Measurements from ENCODE around the gene CCDC157. TPM values are rescaled to one million over a fixed set of nuclear protein-coding genes. Genes with fewer than 3 reads are reported as not detected.

The CCDC157 gene
- total RNA-seq, 1 experiment from 2014 or later = 6.2 TPM

DNA sequence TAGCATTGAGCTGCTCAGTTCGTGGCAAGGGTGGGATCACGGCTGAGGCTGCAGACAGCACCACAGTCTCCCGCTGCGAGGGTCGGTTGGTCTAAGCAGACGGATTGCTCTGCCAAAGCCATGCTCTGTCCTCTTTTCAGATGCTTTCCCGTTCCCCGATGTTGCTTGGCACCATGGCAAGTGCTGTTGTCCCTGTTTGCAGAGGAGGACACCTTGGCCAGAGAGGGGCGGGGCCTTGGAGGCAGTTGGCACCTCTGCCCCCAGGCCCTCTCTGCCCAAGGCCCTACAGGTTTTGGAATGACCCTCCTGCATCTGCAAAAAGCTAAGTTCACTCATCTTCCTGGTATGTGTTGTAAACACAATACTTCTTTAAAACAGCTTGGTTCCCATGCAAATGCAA lies 11.6 kb downstream of the CCDC157 start:
- no peaks in the 10 kb centered on the region for H3F3A ChIP-seq (ENCODE audit: insufficient read depth, low read depth)
- H3K4me3 ChIP-seq = no peak overlapping the region
- ChIA-PET POLR2A (ENCODE audit: unreplicated experiment) (no interaction called here), CTCF (interaction anchor here (0.6 kb wide), 1 partner anchor 246 kb away, joined by 4 read pairs; no protein-coding TSS in a partner anchor)
- no peaks in the 10 kb centered on the region for H3K79me2 ChIP-seq (ENCODE audit: low read depth)
- intact Hi-C loops (cut with micrococcal nuclease; ENCODE audit: unreplicated experiment) = no loop called here
- H4K20me1 ChIP-seq (ENCODE audit: insufficient read depth) = no peaks in the 10 kb centered on the region
- no peaks in the 10 kb centered on the region for H3K9me2 ChIP-seq (ENCODE audit: insufficient read depth)
- H3K9me3 ChIP-seq (ENCODE audit: insufficient read depth, low read depth) = no peaks in the 10 kb centered on the region
- no TSS peak for BruUV-seq (replicated peaks)
- H3K4me2 ChIP-seq = no peak overlapping the region
- DNase-seq = no peak
- no peaks in the 10 kb centered on the region for H3K27me3 ChIP-seq (ENCODE audit: insufficient read depth, low read depth)
- H3K36me3 ChIP-seq (ENCODE audit: low read depth) = no peaks in the 10 kb centered on the region
- H2AFZ ChIP-seq = no peak overlapping the region
- no peak overlapping the region for H3K27ac ChIP-seq
- TF ChIP-seq EZH2 (IDR thresholded peaks at IDR 0.05; ENCODE audit: low read depth) = no peak
- TF ChIP-seq, protein P1, sequence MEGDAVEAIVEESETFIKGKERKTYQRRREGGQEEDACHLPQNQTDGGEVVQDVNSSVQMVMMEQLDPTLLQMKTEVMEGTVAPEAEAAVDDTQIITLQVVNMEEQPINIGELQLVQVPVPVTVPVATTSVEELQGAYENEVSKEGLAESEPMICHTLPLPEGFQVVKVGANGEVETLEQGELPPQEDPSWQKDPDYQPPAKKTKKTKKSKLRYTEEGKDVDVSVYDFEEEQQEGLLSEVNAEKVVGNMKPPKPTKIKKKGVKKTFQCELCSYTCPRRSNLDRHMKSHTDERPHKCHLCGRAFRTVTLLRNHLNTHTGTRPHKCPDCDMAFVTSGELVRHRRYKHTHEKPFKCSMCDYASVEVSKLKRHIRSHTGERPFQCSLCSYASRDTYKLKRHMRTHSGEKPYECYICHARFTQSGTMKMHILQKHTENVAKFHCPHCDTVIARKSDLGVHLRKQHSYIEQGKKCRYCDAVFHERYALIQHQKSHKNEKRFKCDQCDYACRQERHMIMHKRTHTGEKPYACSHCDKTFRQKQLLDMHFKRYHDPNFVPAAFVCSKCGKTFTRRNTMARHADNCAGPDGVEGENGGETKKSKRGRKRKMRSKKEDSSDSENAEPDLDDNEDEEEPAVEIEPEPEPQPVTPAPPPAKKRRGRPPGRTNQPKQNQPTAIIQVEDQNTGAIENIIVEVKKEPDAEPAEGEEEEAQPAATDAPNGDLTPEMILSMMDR (conservative IDR thresholded peaks at IDR 0.05) = no peak
- no peaks in the 10 kb centered on the region for H3K4me1 ChIP-seq (replicated peaks; ENCODE audit: insufficient read depth)

DNA sequence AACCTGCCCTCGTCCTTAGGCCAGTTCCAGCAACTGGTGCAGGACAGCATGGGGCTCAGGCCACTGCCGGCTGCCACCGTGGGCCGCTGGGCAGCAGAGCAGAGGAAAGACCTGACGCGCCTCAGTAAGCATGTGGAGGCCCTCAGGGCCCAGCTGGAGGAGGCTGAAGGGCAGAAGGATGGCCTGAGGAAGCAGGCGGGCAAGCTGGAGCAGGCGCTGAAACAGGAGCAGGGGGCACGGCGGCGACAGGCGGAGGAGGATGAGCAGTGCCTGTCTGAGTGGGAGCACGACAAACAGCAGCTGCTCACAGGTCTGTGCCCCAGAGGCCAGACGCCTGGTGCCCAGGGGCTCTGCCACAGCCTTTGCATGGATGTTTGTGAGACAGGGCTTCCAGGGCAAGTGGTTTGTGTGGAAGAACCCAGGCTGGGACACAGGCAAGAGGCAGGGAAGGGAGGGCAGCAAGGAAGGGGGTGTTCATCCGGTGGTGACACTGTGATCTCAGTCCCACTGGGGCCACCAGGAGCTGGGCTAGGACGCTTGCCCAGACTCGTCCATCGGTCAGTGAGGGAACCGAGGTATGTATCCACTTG lies 13.9 kb downstream of the CCDC157 start:
- Histone ChIP-seq H3K4me2 (no peak overlapping the region), H3K4me1 (replicated peaks; ENCODE audit: insufficient read depth) (no peaks in the 10 kb centered on the region), H3K27me3 (ENCODE audit: insufficient read depth, low read depth) (no peaks in the 10 kb centered on the region), H3K36me3 (ENCODE audit: low read depth) (no peaks in the 10 kb centered on the region), H3K9me3 (ENCODE audit: insufficient read depth, low read depth) (no peaks in the 10 kb centered on the region), H3F3A (ENCODE audit: insufficient read depth, low read depth) (no peaks in the 10 kb centered on the region; the same call in 1 of the 2 replicates), H3K4me3 (no peak overlapping the region), H4K20me1 (ENCODE audit: insufficient read depth) (0 out of 2 replicates have a peak, but pooled peaks cover 4% of the 10 kb centered on the region), H3K9me2 (ENCODE audit: insufficient read depth) (no peaks in the 10 kb centered on the region), H3K27ac (no peak overlapping the region), H3K79me2 (ENCODE audit: low read depth) (no peaks in the 10 kb centered on the region), H2AFZ (no peak overlapping the region)
- ChIA-PET POLR2A (ENCODE audit: unreplicated experiment) (no interaction called here), CTCF (no interaction called here)
- no peak for DNase-seq
- BruUV-seq (replicated peaks) = no TSS peak
- intact Hi-C loops (cut with micrococcal nuclease; ENCODE audit: unreplicated experiment) = no loop called here
- TF ChIP-seq, protein P1 (conservative IDR thresholded peaks at IDR 0.05) = no peak
- no peak for TF ChIP-seq EZH2 (IDR thresholded peaks at IDR 0.05; ENCODE audit: low read depth)

DNA sequence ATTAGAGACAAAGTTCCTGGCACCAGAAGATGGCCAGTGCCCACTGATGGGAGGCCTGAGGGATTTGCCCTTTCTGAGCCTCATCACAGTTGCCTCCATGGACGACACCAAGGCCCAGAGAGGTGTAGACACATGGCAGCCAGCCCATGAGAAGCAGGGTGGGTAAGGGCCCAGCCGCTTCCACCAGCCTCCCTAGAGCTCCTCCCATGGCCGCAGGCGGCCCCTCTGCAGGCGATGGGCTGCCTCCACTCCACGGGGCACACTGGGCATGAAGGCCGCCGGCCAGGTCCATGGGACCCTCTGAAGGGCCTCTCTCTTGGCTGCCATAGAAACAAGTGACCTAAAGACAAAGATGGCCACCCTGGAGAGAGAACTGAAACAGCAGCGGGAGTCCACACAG lies 14.5 kb downstream of the CCDC157 start:
- ChIA-PET POLR2A (ENCODE audit: unreplicated experiment) (no interaction called here), CTCF (no interaction called here)
- TF ChIP-seq EZH2 (IDR thresholded peaks at IDR 0.05; ENCODE audit: low read depth) = no peak
- TF ChIP-seq, protein P1 (conservative IDR thresholded peaks at IDR 0.05) = no peak

More for the DNA sequence above, 14.5 kb downstream of the CCDC157 start:
- Histone ChIP-seq H3K4me1 (replicated peaks; ENCODE audit: insufficient read depth) (no peaks in the 10 kb centered on the region), H3K9me2 (ENCODE audit: insufficient read depth) (no peaks in the 10 kb centered on the region), H3K4me2 (no peak overlapping the region), H3K4me3 (no peak overlapping the region), H3K27ac (no peak overlapping the region), H3K36me3 (ENCODE audit: low read depth) (no peaks in the 10 kb centered on the region), H4K20me1 (ENCODE audit: insufficient read depth) (0 out of 2 replicates have a peak, but pooled peaks cover 5% of the 10 kb centered on the region), H3K27me3 (ENCODE audit: insufficient read depth, low read depth) (no peaks in the 10 kb centered on the region), H3K9me3 (ENCODE audit: insufficient read depth, low read depth) (no peaks in the 10 kb centered on the region), H3K79me2 (ENCODE audit: low read depth) (no peaks in the 10 kb centered on the region), H2AFZ (no peak overlapping the region), H3F3A (ENCODE audit: insufficient read depth, low read depth) (no peaks in the 10 kb centered on the region; the same call in 1 of the 2 replicates)
- intact Hi-C loops (cut with micrococcal nuclease; ENCODE audit: unreplicated experiment) = no loop called here
- no TSS peak for BruUV-seq (replicated peaks)
- DNase-seq = no peak
